Measurements from ENCODE around the gene PHF21A. TPM values are rescaled to one million over a fixed set of nuclear protein-coding genes. Genes with fewer than 3 reads are reported as not detected.

Gene PHF21A
- total RNA-seq, 1 experiment from 2014 or later = 20.5 TPM

DNA sequence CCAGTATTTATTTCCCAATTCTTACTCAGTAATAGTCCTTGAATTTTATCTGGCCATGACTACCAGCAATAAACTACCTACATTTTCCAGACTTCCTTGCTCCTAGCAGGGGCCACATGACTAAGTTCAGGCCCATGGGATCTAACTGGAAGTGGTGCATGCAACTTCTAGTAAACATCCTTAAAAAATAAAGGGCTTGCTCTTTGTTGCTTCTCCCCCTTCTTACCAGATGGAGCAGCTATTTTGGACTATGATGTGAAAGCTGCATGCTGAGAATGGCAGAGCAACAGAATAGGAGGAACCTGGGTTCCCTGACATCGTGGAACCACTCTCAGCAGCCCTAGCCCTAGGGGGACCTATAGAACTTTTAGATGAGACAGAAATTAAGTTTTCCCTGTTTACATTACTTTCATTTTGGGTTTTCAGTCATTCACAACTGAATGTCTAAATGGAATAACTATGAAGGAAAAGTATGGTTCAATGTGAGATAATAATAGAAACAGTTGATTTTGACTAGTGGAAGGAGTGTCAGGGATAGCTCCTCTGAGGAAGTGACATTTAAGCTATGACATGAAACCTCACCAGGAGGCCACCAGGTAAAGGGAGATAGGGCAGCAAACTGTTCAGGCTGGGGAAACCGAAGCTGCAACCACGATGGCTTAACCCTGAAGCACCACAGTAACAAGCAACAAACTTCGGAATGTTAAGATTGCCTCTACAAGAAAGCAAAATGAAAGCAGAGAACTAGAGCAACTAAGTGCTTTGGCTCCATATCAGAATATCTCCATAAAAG lies 48.9 kb downstream of the PHF21A start:
- no peak overlapping the region for H3K4me3 Mint-ChIP-seq (ENCODE audit: low read depth, unreplicated experiment)
- CTCF ChIA-PET = no interaction called here
- no peaks in the 10 kb centered on the region for H3K27me3 Mint-ChIP-seq (ENCODE audit: unreplicated experiment)
- no peaks in the 10 kb centered on the region for H3K36me3 Mint-ChIP-seq (ENCODE audit: insufficient read depth, unreplicated experiment)
- H3K27ac Mint-ChIP-seq (ENCODE audit: unreplicated experiment) = no peak overlapping the region
- H3K4me1 Mint-ChIP-seq (ENCODE audit: low read depth, unreplicated experiment) = peaks cover 9% of the 10 kb centered on the region
- no peak for TF ChIP-seq CTCF (IDR thresholded peaks at IDR 0.05; ENCODE audit: unreplicated experiment)
- DNase-seq = no peak
- intact Hi-C loops (cut with micrococcal nuclease; ENCODE audit: unreplicated experiment) = no loop called here
- no TSS peak for BruUV-seq (replicated peaks)
- no peaks in the 10 kb centered on the region for H3K9me3 Mint-ChIP-seq (ENCODE audit: low read depth, unreplicated experiment)

- CTCF ChIA-PET = no interaction called here
- no peak overlapping the region for H3K4me3 Mint-ChIP-seq (ENCODE audit: low read depth, unreplicated experiment)
- TF ChIP-seq CTCF (IDR thresholded peaks at IDR 0.05; ENCODE audit: unreplicated experiment) = no peak
- intact Hi-C loops (cut with micrococcal nuclease; ENCODE audit: unreplicated experiment) = no loop called here
- H3K4me1 Mint-ChIP-seq (ENCODE audit: low read depth, unreplicated experiment) = peaks cover 9% of the 10 kb centered on the region
- BruUV-seq (replicated peaks) = no TSS peak
- H3K27ac Mint-ChIP-seq (ENCODE audit: unreplicated experiment) = no peak overlapping the region
- H3K9me3 Mint-ChIP-seq (ENCODE audit: low read depth, unreplicated experiment) = no peaks in the 10 kb centered on the region
- H3K27me3 Mint-ChIP-seq (ENCODE audit: unreplicated experiment) = no peaks in the 10 kb centered on the region
- no peak for DNase-seq
- H3K36me3 Mint-ChIP-seq (ENCODE audit: insufficient read depth, unreplicated experiment) = no peaks in the 10 kb centered on the region
Measured at GRCh38 chr11:46071091-46071490, 50.2 kb downstream of the PHF21A start.

GRCh38 chr11:46069595-46069994 lies 51.7 kb downstream of the PHF21A start:
- intact Hi-C loops (cut with micrococcal nuclease; ENCODE audit: unreplicated experiment) = no loop called here
- Mint-ChIP-seq H3K4me1 (ENCODE audit: low read depth, unreplicated experiment) (no peaks in the 10 kb centered on the region), H3K9me3 (ENCODE audit: low read depth, unreplicated experiment) (no peaks in the 10 kb centered on the region), H3K36me3 (ENCODE audit: insufficient read depth, unreplicated experiment) (no peaks in the 10 kb centered on the region), H3K27ac (ENCODE audit: unreplicated experiment) (no peak overlapping the region), H3K27me3 (ENCODE audit: unreplicated experiment) (no peaks in the 10 kb centered on the region), H3K4me3 (ENCODE audit: low read depth, unreplicated experiment) (no peak overlapping the region)
- CTCF ChIA-PET = no interaction called here
- no peak for TF ChIP-seq CTCF (IDR thresholded peaks at IDR 0.05; ENCODE audit: unreplicated experiment)
- BruUV-seq (replicated peaks) = no TSS peak
- DNase-seq = no peak

GRCh38 chr11:46066335-46066734 lies 54.9 kb downstream of the PHF21A start:
- TF ChIP-seq CTCF (IDR thresholded peaks at IDR 0.05; ENCODE audit: unreplicated experiment) = no peak
- Mint-ChIP-seq H3K4me1 (ENCODE audit: low read depth, unreplicated experiment) (no peaks in the 10 kb centered on the region), H3K36me3 (ENCODE audit: insufficient read depth, unreplicated experiment) (no peaks in the 10 kb centered on the region), H3K9me3 (ENCODE audit: low read depth, unreplicated experiment) (no peaks in the 10 kb centered on the region), H3K27me3 (ENCODE audit: unreplicated experiment) (no peaks in the 10 kb centered on the region), H3K4me3 (ENCODE audit: low read depth, unreplicated experiment) (no peak overlapping the region), H3K27ac (ENCODE audit: unreplicated experiment) (no peak overlapping the region)
- no TSS peak for BruUV-seq (replicated peaks)
- no peak for DNase-seq
- CTCF ChIA-PET = interaction anchor here (1.4 kb wide), 1 partner anchor 11 kb away, joined by 3 read pairs; no protein-coding TSS in a partner anchor
- intact Hi-C loops (cut with micrococcal nuclease; ENCODE audit: unreplicated experiment) = no loop called here

Data from Calu3 (cell line).